ENCODE data around the gene PALLD. TPM values are rescaled to one million over a fixed set of nuclear protein-coding genes. Genes with fewer than 3 reads are reported as not detected.

The PALLD gene
- total and polyA plus RNA-seq, 2 of the 8 experiments (the other 6 are each of a cell fraction or from before 2014, with no cell fraction given), result 10.5 to 25.0 TPM

GRCh38 chr4:168884251-168885124 is 387.6 kb downstream of the PALLD start:
- WGBS, 2 experiments (ENCODE audit: extremely low coverage in 1 of 2, insufficient coverage in 1 of 2, insufficient read length in 1 of 2, insufficient replicate concordance in 2 of 2, low coverage in 1 of 2, low lambda C conversion rate in 2 of 2, missing lambda C conversion rate in 1 of 2), result 90% methylated on average over 8 of the region's 8 CpGs; no CpG with 5 or more reads in 1 of the 2 experiments
- H3K4me1 ChIP-seq (replicated peaks in 1 of 4; ENCODE audit: control insufficient read depth in 3 of 4, insufficient read depth in 4 of 4, low read length in 3 of 4), result no peaks in the 10 kb centered on the region
- TF ChIP-seq SUZ12 (IDR thresholded peaks at IDR 0.05; ENCODE audit: low read length) (no peak), KDM1A (IDR thresholded peaks at IDR 0.05; ENCODE audit: borderline replicate concordance, low read length) (no peak), CHD1 (IDR thresholded peaks at IDR 0.05; ENCODE audit: low read depth, low read length) (no peak), POU5F1 (IDR thresholded peaks at IDR 0.05; ENCODE audit: low read depth, low read length) (no peak), JUND (IDR thresholded peaks at IDR 0.05; ENCODE audit: low read length) (no peak), GTF2F1 (IDR thresholded peaks at IDR 0.05; ENCODE audit: borderline replicate concordance, low read depth, low read length) (no peak), ATF2 (IDR thresholded peaks at IDR 0.05; ENCODE audit: low read length) (no peak), CTBP2 (IDR thresholded peaks at IDR 0.05; ENCODE audit: borderline replicate concordance, insufficient read depth, insufficient read length, low read length) (no peak), BCL11A (IDR thresholded peaks at IDR 0.05; ENCODE audit: low read depth in 2 of 2, low read length in 2 of 2) (no peak), HDAC2 (IDR thresholded peaks at IDR 0.05; ENCODE audit: borderline replicate concordance in 1 of 2, low read depth in 2 of 2, low read length in 2 of 2) (no peak)

More at GRCh38 chr4:168884251-168885124, 387.6 kb downstream of the PALLD start:
- H2BK120ac ChIP-seq (replicated peaks; ENCODE audit: low read depth, low read length), result no peak overlapping the region
- no peak overlapping the region for H4K91ac ChIP-seq (replicated peaks; ENCODE audit: insufficient read length, low read length)
- ChIA-PET CTCF (ENCODE audit: partially characterized antibody) (interaction anchor here (0.9 to 1.0 kb wide), 2 partner anchors 52 to 319 kb away, joined by 3 to 4 read pairs; no protein-coding TSS in a partner anchor), POLR2A (ENCODE audit: partially characterized antibody) (no interaction called here)
- no peak overlapping the region for H2BK20ac ChIP-seq (ENCODE audit: low read length)
- no peak overlapping the region for H3K56ac ChIP-seq (replicated peaks; ENCODE audit: insufficient read length, low read depth, low read length)
- H4K5ac ChIP-seq (ENCODE audit: insufficient read length, low read depth, low read length), result no peak overlapping the region
- H3K4ac ChIP-seq (replicated peaks; ENCODE audit: insufficient read length, low read depth, low read length), result no peak overlapping the region
- H3K9ac ChIP-seq (replicated peaks in 1 of 4; ENCODE audit: extremely low read depth in 1 of 4, low read depth in 3 of 4, low read length in 3 of 4), result no peak overlapping the region
- H3K14ac ChIP-seq (ENCODE audit: insufficient read length), result no peak overlapping the region
- H3K27me3 ChIP-seq (replicated peaks in 1 of 4; ENCODE audit: control insufficient read depth in 3 of 4, extremely low read depth in 1 of 4, insufficient read depth in 3 of 4, low read length in 3 of 4), result no peaks in the 10 kb centered on the region
- no peak overlapping the region for H2BK12ac ChIP-seq (ENCODE audit: low read depth, low read length)
- no peaks in the 10 kb centered on the region for H3K23me2 ChIP-seq (ENCODE audit: low read depth, low read length)
- no peak overlapping the region for H4K8ac ChIP-seq (ENCODE audit: extremely low read depth, insufficient read depth, low read length)
- no peaks in the 10 kb centered on the region for H3K79me2 ChIP-seq (ENCODE audit: control insufficient read depth in 1 of 2, insufficient read depth in 2 of 2, low read length in 2 of 2)
- no peaks in the 10 kb centered on the region; a peak in 1 of 8 replicates for H3K36me3 ChIP-seq (ENCODE audit: control insufficient read depth in 2 of 4, insufficient read depth in 4 of 4, low read length in 3 of 4)
- no peaks in the 10 kb centered on the region for H3K79me1 ChIP-seq (ENCODE audit: low read depth, low read length)
- H3K4me3 ChIP-seq (ENCODE audit: extremely low read depth in 1 of 4, insufficient read depth in 2 of 4, low read depth in 3 of 4, low read length in 4 of 4), result no peak overlapping the region
- FAIRE-seq, result no peak
- H2BK5ac ChIP-seq (ENCODE audit: low read depth, low read length), result no peak overlapping the region
- H2AK5ac ChIP-seq (ENCODE audit: low read depth, low read length), result no peak overlapping the region
- no peak overlapping the region for H3K18ac ChIP-seq (ENCODE audit: extremely low read depth, low read length)
- no peak overlapping the region for H3K4me2 ChIP-seq (ENCODE audit: insufficient read depth in 1 of 2, low read depth in 2 of 2, low read length in 2 of 2)
- no peak for DNase-seq (ENCODE audit: low read depth in 1 of 2, low spot score in 2 of 2)
- H3K27ac ChIP-seq (ENCODE audit: low read depth, low read length), result no peak overlapping the region
- peaks cover 0 to 3% of the 10 kb centered on the region in 2 experiments for H4K20me1 ChIP-seq (replicated peaks in 1 of 2; ENCODE audit: control insufficient read depth in 1 of 2, insufficient read depth in 2 of 2, low read length in 2 of 2)
- no peak overlapping the region for H2AFZ ChIP-seq (ENCODE audit: low read length)
- H3K9me3 ChIP-seq (ENCODE audit: insufficient read depth in 2 of 2, low read depth in 1 of 2, low read length in 1 of 2), result no peaks in the 10 kb centered on the region
- H2BK15ac ChIP-seq (ENCODE audit: low read length), result no peak overlapping the region
- no peak overlapping the region for H3K23ac ChIP-seq (ENCODE audit: insufficient read length)

All from H1 (cell line).